ENCODE measurements around the gene PCBP3. TPM values are rescaled to one million over a fixed set of nuclear protein-coding genes. Genes with fewer than 3 reads are reported as not detected.

The PCBP3 gene
- total RNA-seq, 6 experiments from 2014 or later: not detected

DNA sequence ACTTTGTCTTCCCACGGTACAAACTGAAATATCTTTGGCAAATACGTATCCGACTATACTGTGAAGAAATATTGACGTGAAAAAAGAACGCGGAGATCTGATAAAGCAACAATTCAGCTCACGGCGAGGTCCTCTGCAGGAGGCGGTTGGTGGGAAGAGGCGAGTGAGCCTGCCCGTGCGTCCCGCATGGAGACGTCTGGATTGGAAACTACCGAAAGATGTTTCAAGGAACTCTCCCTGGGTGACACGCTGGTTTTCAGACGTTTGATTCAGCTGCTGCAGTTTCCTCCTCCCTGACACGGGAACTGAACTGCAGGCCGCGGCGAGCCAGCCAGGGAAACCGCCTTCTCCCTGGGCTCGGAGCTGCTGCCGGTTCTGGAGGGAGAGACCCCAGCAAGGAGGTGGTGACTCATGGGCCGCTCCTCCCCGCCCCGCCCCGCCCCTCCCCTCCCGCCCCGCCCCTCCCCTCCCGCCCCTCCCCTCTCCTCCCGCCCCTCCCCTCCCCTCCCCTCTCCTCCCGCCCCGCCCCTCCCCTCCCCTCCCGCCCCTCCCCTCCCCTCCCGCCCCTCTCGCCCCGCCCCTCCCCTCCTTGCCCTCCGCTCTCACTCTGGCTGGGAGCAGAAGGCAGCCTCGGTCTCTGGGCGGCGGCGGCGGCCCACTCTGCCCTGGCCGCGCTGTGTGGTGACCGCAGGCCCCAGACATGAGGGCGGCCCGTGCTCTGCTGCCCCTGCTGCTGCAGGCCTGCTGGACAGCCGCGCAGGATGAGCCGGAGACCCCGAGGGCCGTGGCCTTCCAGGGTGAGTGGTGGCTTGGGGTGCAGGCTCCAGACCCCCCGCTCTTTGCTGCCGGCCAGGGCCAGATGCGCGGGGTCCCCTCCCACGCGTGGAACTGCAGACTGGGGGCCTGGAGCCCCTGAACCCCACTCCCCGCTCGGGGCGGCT lies 337.9 kb downstream of the PCBP3 start, which contains the start of gene COL6A1:
COL6A1 (plus strand) TSS at position 620 of the 941 bp plus-strand sequence; CDS start at position 701, 81 bp downstream.
- Mint-ChIP-seq H3K27me3 (ENCODE audit: insufficient read depth) (no peaks in the 10 kb centered on the region; the same call in 1 of the 2 replicates), H3K4me1 (ENCODE audit: low read depth) (peaks cover 17% of the 10 kb centered on the region)

DNA sequence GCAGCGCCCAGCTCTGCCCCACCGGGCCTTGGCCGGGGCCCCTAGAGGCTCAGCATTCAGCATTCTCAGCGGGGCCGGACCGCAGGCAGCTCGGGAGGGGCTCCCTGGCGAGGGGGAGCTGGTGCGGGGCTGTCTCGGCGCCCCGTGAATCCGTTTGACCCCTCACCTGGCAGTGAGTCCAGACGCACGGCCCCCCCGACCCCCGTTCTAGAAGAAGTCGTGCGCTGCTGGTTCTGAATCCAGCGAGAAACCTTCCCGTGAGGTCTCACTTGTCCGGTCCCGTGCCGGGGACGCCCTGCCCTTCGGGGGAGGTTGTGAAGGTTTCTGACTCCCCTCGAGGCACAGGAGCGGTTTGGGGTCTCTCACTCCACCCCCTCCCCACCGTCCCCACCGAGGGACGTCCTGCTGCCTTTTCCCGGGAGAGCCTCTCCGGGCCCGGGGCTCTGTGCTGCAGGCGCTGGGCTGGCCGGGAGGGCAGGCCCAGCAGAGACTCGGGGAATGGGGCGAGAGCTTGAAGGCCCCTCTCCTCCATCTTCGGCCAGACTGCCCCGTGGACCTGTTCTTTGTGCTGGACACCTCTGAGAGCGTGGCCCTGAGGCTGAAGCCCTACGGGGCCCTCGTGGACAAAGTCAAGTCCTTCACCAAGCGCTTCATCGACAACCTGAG lies 338.7 kb downstream of the PCBP3 start:
- Mint-ChIP-seq H3K27me3 (ENCODE audit: insufficient read depth) (no peaks in the 10 kb centered on the region; the same call in 1 of the 2 replicates), H3K27ac (peak overlapping the region; percentile 61), H3K9me3 (no peaks in the 10 kb centered on the region), H3K4me3 (peak overlapping the region; percentile 87), H3K4me1 (ENCODE audit: low read depth) (peaks cover 17% of the 10 kb centered on the region), H3K36me3 (ENCODE audit: low read depth) (peaks cover 11% of the 10 kb centered on the region)
- DNase-seq: no peak
- TF ChIP-seq, protein P1, sequence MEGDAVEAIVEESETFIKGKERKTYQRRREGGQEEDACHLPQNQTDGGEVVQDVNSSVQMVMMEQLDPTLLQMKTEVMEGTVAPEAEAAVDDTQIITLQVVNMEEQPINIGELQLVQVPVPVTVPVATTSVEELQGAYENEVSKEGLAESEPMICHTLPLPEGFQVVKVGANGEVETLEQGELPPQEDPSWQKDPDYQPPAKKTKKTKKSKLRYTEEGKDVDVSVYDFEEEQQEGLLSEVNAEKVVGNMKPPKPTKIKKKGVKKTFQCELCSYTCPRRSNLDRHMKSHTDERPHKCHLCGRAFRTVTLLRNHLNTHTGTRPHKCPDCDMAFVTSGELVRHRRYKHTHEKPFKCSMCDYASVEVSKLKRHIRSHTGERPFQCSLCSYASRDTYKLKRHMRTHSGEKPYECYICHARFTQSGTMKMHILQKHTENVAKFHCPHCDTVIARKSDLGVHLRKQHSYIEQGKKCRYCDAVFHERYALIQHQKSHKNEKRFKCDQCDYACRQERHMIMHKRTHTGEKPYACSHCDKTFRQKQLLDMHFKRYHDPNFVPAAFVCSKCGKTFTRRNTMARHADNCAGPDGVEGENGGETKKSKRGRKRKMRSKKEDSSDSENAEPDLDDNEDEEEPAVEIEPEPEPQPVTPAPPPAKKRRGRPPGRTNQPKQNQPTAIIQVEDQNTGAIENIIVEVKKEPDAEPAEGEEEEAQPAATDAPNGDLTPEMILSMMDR (IDR thresholded peaks at IDR 0.05): no peak

More for the DNA sequence above, 337.9 kb downstream of the PCBP3 start, which contains the start of gene COL6A1:
- H3K36me3 Mint-ChIP-seq (ENCODE audit: low read depth): peaks cover 11% of the 10 kb centered on the region
- TF ChIP-seq, protein P1 (IDR thresholded peaks at IDR 0.05): no peak
- H3K27ac Mint-ChIP-seq: peak within 1 kb of the TSS; percentile 61
- DNase-seq: peak; percentile 86
- peak within 1 kb of the TSS; percentile 87 for H3K4me3 Mint-ChIP-seq
- H3K9me3 Mint-ChIP-seq: no peaks in the 10 kb centered on the region

DNA sequence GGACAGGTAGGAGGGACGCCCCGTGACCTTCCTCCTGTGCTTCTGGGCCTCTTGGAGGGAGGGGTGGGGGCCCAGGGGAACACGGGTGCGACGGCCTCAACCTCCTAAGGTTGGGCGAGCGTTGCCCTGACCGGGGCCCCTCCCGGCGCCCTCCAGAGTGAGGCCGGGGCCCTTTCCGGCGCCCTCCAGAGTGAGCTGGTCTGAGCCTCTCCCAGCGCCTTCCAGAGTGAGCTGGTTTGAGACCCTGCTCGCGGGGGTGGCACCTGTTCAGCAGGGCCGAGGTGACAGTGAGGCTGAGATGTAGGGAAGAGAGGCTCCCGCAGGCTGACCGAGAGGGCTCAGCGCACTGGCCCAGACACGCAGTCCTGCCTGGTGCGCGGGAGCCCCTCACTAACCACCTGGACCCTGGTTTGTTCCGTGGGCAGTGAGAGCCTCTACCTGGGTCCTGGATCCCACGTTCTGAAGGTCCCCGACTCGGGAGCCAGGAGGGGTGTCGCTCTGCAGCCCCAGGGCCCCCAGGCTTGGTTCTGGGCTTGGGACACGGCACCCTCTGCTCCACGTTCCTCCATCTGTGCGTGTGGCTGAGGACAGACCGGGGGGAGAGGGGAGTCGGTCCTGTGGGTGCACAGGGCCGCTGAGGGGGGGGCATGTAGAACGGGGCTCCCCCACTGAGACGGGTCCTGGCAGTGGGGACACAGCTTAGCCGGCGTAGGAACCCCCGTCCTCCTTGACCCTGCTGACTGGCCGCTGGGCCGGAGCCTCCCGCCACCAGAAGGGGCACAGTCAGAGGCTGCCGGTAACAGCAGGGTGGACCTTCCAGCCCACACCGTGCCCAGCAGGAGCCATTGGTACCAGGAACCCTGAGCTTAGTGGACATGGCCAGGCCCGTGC lies 339.5 kb downstream of the PCBP3 start:
- no peaks in the 10 kb centered on the region for H3K9me3 Mint-ChIP-seq
- no peaks in the 10 kb centered on the region; the same call in 1 of the 2 replicates for H3K27me3 Mint-ChIP-seq (ENCODE audit: insufficient read depth)
- TF ChIP-seq, protein P1 (IDR thresholded peaks at IDR 0.05): no peak
- peak overlapping the region; percentile 87 for H3K4me3 Mint-ChIP-seq
- H3K27ac Mint-ChIP-seq: peak overlapping the region; percentile 61
- no peak for DNase-seq
- H3K4me1 Mint-ChIP-seq (ENCODE audit: low read depth): peaks cover 17% of the 10 kb centered on the region
- H3K36me3 Mint-ChIP-seq (ENCODE audit: low read depth): peaks cover 11% of the 10 kb centered on the region

DNA sequence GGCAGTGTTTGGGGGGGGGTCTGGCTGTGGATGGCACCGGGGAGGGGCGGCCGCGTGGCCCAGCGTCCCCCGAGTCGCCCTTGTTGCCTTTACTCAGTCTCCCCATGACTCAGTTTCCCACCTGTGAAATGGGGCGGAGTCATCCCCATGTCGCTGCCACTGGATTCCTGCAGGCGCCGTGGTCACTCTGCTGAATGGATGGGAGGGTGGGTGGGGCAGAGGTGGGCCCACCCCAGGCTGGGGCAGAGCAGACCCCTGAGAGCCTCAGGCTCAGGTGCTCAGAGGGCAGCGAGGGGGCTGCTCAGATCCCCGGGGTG lies 340.1 kb downstream of the PCBP3 start:
- Mint-ChIP-seq H3K9me3 (no peaks in the 10 kb centered on the region), H3K4me3 (peak overlapping the region; percentile 87), H3K4me1 (ENCODE audit: low read depth) (peaks cover 14% of the 10 kb centered on the region), H3K36me3 (ENCODE audit: low read depth) (peaks cover 11% of the 10 kb centered on the region), H3K27me3 (ENCODE audit: insufficient read depth) (no peaks in the 10 kb centered on the region; the same call in 1 of the 2 replicates), H3K27ac (peak overlapping the region; percentile 61; the same call in 1 of the 2 replicates)
- TF ChIP-seq, protein P1 (IDR thresholded peaks at IDR 0.05): no peak
- DNase-seq: no peak

Measured in HFFc6 (cell line).